WTC11 (cell line): Measurements from ENCODE around the gene PIM1. TPM values are rescaled to one million over a fixed set of nuclear protein-coding genes. Genes with fewer than 3 reads are reported as not detected.
A peak's percentile ranks its signal among the peaks of the same experiment; 100 is the strongest.

ENCODE experiments used
- ATAC-seq: fragments of 200-7000 bp; cut with Tn5 transposase; 2 replicates; pipeline ENCODE4 v1.10.0; 2021; ENCODE audit warnings: mild to moderate bottlenecking, moderate library complexity
- CTCF ChIA-PET: fragments of 300-600 bp; sonication (Branson Sonifier 250); formaldehyde crosslinking; loops from one replicate; lab custom pipeline; 2021; ENCODE audit warnings: antibody characterized with exemption; lab: Charles Lee
- POLR2A ChIA-PET: fragments of 350-600 bp; sonication (Branson Sonifier 250); formaldehyde crosslinking; loops from one replicate; lab custom pipeline; 2021; ENCODE audit warnings: antibody characterized with exemption; lab: Charles Lee
- DNase-seq: peaks from one replicate; pipeline ENCODE4 v3.0.0; 2021; ENCODE audit warnings: low spot score
- H3K27ac Mint-ChIP-seq: 2 replicates; pipeline ENCODE4 v1.8.0; 2021; ENCODE audit warnings: mixed read lengths
- H3K27me3 Mint-ChIP-seq: 2 replicates; pipeline ENCODE4 v1.8.0; 2021; ENCODE audit warnings: low read depth, mild to moderate bottlenecking, moderate library complexity, mixed read lengths
- H3K36me3 Mint-ChIP-seq: 2 replicates; pipeline ENCODE4 v1.8.0; 2021; ENCODE audit warnings: mixed read lengths
- H3K4me1 Mint-ChIP-seq: 2 replicates; pipeline ENCODE4 v1.8.0; 2022; ENCODE audit warnings: mixed read lengths
- H3K4me3 Mint-ChIP-seq: 2 replicates; pipeline ENCODE4 v1.8.0; 2021; ENCODE audit warnings: mild to moderate bottlenecking, moderate library complexity, mixed read lengths
- H3K9me3 Mint-ChIP-seq: 2 replicates; pipeline ENCODE4 v1.8.0; 2021; ENCODE audit warnings: mixed read lengths
- JUN ChIP-seq: sonication (generic); formaldehyde crosslinking; IDR thresholded peaks from 2 replicates; pipeline ENCODE4 v1.8.0; 2023; ENCODE audit warnings: mild to moderate bottlenecking, missing genetic modification reagents
- MXD4 ChIP-seq: fragments of 250-450 bp; sonication (Bioruptor Pico); IDR thresholded peaks from 2 replicates; pipeline ENCODE4 v1.8.0; 2021; ENCODE audit warnings: mild to moderate bottlenecking, moderate library complexity, borderline replicate concordance
- NR2C2 ChIP-seq: sonication (generic); formaldehyde crosslinking; IDR thresholded peaks from 2 replicates; pipeline ENCODE4 v1.8.0; 2022; ENCODE audit warnings: mild to moderate bottlenecking, missing genetic modification reagents
- RORB ChIP-seq: fragments of 250-450 bp; sonication (Bioruptor Pico); IDR thresholded peaks from 2 replicates; pipeline ENCODE4 v1.9.0; 2021; ENCODE audit warnings: mild to moderate bottlenecking
- ZNF138 ChIP-seq: sonication (generic); formaldehyde crosslinking; conservative IDR thresholded peaks from 2 replicates; pipeline ENCODE4 v1.8.1; 2022; ENCODE audit warnings: mild to moderate bottlenecking, moderate library complexity, missing genetic modification reagents
- ZNF396 ChIP-seq: fragments of 250-450 bp; sonication (Bioruptor Pico); IDR thresholded peaks from 2 replicates; pipeline ENCODE4 v1.8.0; 2021; ENCODE audit warnings: mild to moderate bottlenecking, moderate library complexity, borderline replicate concordance
- ZNF423 ChIP-seq: fragments of 250-450 bp; sonication (Bioruptor Pico); IDR thresholded peaks from 2 replicates; pipeline ENCODE4 v2.1.2; 2022; ENCODE audit warnings: mild to moderate bottlenecking, moderate library complexity
- total RNA-seq: library from RNA; stranded (reverse); gene quantifications from 3 replicates; pipeline ENCODE4 v1.2.3, GENCODE V29; 2021
- TF ChIP-seq, protein P1 (sequence below): sonication (generic); formaldehyde crosslinking; IDR thresholded peaks from 2 replicates; pipeline ENCODE4 v1.8.0; 2022; ENCODE audit warnings: mild to moderate bottlenecking, missing genetic modification reagents
- TF ChIP-seq, protein P2 (sequence below): sonication (generic); formaldehyde crosslinking; IDR thresholded peaks from 2 replicates; pipeline ENCODE4 v1.8.0; 2023; ENCODE audit warnings: missing genetic modification reagents, mild to moderate bottlenecking, borderline replicate concordance
- TF ChIP-seq, protein P3 (sequence below): sonication (generic); formaldehyde crosslinking; conservative IDR thresholded peaks from 2 replicates; pipeline ENCODE4 v1.8.1; 2023; ENCODE audit warnings: mild to moderate bottlenecking, low read depth, missing genetic modification reagents, moderate library complexity
- TF ChIP-seq, protein P4 (sequence below): fragments of 250-450 bp; sonication (Bioruptor Pico); IDR thresholded peaks from 2 replicates; pipeline ENCODE4 v1.9.0; 2021; ENCODE audit warnings: moderate library complexity, mild to moderate bottlenecking, inconsistent platforms, borderline replicate concordance
- TF ChIP-seq, protein P5 (sequence below): sonication (generic); formaldehyde crosslinking; IDR thresholded peaks from 2 replicates; pipeline ENCODE4 v1.8.0; 2023; ENCODE audit warnings: missing genetic modification reagents
- TF ChIP-seq, protein P6 (sequence below): sonication (generic); formaldehyde crosslinking; IDR thresholded peaks from 2 replicates; pipeline ENCODE4 v1.8.1; 2022; ENCODE audit warnings: missing genetic modification reagents, borderline replicate concordance
- TF ChIP-seq, protein P7 (sequence below): fragments of 250-450 bp; sonication (Bioruptor Pico); IDR thresholded peaks from 2 replicates; pipeline ENCODE4 v2.1.2; 2022; ENCODE audit warnings: mild to moderate bottlenecking, moderate library complexity
- TF ChIP-seq, protein P8 (sequence below): fragments of 200-600 bp; IDR thresholded peaks from 2 replicates; pipeline ENCODE4 v1.8.0; 2022; ENCODE audit warnings: antibody characterized with exemption

Gene PIM1
- total RNA-seq, 1 experiment from 2014 or later, result 64.7 TPM

DNA sequence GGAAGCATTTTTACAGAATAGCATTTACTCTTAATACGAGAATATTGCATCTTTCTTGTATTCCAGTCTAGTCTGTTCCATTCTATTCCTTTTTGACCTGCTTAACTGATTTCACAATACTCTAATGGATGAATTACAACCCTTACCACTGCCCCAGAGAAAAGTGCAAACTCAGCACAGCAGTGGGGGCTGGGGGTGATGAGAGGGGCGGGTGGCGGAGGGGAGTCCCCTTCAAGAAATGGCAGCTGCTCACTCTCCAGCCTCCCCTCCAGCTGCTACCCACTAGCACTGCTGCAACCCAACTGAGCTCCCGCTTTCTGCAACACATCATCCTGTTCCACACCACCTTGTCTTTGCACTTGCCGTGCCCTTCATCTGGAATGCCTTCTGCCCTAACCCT lies 30.1 kb downstream of the PIM1 start (continued):
- TF ChIP-seq, protein P1, sequence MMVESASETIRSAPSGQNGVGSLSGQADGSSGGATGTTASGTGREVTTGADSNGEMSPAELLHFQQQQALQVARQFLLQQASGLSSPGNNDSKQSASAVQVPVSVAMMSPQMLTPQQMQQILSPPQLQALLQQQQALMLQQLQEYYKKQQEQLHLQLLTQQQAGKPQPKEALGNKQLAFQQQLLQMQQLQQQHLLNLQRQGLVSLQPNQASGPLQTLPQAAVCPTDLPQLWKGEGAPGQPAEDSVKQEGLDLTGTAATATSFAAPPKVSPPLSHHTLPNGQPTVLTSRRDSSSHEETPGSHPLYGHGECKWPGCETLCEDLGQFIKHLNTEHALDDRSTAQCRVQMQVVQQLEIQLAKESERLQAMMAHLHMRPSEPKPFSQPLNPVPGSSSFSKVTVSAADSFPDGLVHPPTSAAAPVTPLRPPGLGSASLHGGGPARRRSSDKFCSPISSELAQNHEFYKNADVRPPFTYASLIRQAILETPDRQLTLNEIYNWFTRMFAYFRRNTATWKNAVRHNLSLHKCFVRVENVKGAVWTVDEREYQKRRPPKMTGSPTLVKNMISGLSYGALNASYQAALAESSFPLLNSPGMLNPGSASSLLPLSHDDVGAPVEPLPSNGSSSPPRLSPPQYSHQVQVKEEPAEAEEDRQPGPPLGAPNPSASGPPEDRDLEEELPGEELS (CRISPR knock-in tag), result no peak
- TF ChIP-seq ZNF396 (CRISPR knock-in tag) (no peak), RORB (no peak), JUN (CRISPR knock-in tag) (no peak)
- TF ChIP-seq, protein P2, sequence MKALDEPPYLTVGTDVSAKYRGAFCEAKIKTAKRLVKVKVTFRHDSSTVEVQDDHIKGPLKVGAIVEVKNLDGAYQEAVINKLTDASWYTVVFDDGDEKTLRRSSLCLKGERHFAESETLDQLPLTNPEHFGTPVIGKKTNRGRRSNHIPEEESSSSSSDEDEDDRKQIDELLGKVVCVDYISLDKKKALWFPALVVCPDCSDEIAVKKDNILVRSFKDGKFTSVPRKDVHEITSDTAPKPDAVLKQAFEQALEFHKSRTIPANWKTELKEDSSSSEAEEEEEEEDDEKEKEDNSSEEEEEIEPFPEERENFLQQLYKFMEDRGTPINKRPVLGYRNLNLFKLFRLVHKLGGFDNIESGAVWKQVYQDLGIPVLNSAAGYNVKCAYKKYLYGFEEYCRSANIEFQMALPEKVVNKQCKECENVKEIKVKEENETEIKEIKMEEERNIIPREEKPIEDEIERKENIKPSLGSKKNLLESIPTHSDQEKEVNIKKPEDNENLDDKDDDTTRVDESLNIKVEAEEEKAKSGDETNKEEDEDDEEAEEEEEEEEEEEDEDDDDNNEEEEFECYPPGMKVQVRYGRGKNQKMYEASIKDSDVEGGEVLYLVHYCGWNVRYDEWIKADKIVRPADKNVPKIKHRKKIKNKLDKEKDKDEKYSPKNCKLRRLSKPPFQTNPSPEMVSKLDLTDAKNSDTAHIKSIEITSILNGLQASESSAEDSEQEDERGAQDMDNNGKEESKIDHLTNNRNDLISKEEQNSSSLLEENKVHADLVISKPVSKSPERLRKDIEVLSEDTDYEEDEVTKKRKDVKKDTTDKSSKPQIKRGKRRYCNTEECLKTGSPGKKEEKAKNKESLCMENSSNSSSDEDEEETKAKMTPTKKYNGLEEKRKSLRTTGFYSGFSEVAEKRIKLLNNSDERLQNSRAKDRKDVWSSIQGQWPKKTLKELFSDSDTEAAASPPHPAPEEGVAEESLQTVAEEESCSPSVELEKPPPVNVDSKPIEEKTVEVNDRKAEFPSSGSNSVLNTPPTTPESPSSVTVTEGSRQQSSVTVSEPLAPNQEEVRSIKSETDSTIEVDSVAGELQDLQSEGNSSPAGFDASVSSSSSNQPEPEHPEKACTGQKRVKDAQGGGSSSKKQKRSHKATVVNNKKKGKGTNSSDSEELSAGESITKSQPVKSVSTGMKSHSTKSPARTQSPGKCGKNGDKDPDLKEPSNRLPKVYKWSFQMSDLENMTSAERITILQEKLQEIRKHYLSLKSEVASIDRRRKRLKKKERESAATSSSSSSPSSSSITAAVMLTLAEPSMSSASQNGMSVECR, result no peak
- TF ChIP-seq, protein P3, sequence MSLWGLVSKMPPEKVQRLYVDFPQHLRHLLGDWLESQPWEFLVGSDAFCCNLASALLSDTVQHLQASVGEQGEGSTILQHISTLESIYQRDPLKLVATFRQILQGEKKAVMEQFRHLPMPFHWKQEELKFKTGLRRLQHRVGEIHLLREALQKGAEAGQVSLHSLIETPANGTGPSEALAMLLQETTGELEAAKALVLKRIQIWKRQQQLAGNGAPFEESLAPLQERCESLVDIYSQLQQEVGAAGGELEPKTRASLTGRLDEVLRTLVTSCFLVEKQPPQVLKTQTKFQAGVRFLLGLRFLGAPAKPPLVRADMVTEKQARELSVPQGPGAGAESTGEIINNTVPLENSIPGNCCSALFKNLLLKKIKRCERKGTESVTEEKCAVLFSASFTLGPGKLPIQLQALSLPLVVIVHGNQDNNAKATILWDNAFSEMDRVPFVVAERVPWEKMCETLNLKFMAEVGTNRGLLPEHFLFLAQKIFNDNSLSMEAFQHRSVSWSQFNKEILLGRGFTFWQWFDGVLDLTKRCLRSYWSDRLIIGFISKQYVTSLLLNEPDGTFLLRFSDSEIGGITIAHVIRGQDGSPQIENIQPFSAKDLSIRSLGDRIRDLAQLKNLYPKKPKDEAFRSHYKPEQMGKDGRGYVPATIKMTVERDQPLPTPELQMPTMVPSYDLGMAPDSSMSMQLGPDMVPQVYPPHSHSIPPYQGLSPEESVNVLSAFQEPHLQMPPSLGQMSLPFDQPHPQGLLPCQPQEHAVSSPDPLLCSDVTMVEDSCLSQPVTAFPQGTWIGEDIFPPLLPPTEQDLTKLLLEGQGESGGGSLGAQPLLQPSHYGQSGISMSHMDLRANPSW, result no peak
- TF ChIP-seq, protein P4, sequence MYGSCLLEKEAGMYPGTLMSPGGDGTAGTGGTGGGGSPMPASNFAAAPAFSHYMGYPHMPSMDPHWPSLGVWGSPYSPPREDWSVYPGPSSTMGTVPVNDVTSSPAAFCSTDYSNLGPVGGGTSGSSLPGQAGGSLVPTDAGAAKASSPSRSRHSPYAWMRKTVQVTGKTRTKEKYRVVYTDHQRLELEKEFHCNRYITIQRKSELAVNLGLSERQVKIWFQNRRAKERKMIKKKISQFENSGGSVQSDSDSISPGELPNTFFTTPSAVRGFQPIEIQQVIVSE (CRISPR knock-in tag), result no peak
- TF ChIP-seq, protein P5, sequence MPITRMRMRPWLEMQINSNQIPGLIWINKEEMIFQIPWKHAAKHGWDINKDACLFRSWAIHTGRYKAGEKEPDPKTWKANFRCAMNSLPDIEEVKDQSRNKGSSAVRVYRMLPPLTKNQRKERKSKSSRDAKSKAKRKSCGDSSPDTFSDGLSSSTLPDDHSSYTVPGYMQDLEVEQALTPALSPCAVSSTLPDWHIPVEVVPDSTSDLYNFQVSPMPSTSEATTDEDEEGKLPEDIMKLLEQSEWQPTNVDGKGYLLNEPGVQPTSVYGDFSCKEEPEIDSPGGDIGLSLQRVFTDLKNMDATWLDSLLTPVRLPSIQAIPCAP (CRISPR knock-in tag), result no peak

DNA sequence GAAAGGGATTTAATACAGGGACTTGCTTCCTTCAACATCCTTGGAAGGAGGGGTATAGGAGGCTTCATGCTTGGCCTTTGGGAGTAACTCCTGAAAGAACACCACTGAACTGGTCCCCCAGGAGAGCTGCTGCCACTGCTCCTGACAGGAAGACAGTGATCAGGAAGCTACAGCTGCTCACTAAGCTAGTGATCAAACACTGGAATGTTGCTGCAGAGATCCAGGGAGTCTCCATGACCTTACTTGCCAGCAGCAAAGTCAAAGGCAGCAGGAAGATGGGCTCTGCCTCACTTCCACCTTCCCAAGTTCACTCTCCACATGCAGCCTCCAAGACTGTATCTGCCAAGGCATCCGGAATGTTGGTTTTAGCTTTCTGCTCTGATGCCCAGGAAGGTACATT lies 31.8 kb downstream of the PIM1 start:
- no peaks in the 10 kb centered on the region for H3K36me3 Mint-ChIP-seq
- ChIA-PET POLR2A (interaction anchor here (1.0 kb wide), 1 partner anchor 31 kb away, joined by 3 read pairs; no protein-coding TSS in a partner anchor), CTCF (interaction anchor here (0.7 to 20.2 kb wide), 4 partner anchors 8 to 224 kb away, joined by 3 to 537 read pairs (median 5); no protein-coding TSS in a partner anchor)
- H3K27ac Mint-ChIP-seq, result no peak overlapping the region
- no peaks in the 10 kb centered on the region for H3K9me3 Mint-ChIP-seq
- ATAC-seq (peak; percentile 22; the same call in 1 of the 2 replicates), DNase-seq (no peak)
- H3K4me3 Mint-ChIP-seq, result no peak overlapping the region
- H3K27me3 Mint-ChIP-seq, result no peaks in the 10 kb centered on the region; the same call in 1 of the 2 replicates
- H3K4me1 Mint-ChIP-seq, result no peaks in the 10 kb centered on the region
- TF ChIP-seq ZNF138 (no peak), MXD4 (CRISPR knock-in tag) (no peak), NR2C2 (CRISPR knock-in tag) (no peak), ZNF423 (CRISPR knock-in tag) (no peak)
- TF ChIP-seq, protein P6, sequence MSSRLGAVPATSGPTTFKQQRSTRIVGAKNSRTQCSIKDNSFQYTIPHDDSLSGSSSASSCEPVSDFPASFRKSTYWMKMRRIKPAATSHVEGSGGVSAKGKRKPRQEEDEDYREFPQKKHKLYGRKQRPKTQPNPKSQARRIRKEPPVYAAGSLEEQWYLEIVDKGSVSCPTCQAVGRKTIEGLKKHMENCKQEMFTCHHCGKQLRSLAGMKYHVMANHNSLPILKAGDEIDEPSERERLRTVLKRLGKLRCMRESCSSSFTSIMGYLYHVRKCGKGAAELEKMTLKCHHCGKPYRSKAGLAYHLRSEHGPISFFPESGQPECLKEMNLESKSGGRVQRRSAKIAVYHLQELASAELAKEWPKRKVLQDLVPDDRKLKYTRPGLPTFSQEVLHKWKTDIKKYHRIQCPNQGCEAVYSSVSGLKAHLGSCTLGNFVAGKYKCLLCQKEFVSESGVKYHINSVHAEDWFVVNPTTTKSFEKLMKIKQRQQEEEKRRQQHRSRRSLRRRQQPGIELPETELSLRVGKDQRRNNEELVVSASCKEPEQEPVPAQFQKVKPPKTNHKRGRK (CRISPR knock-in tag), result no peak
- TF ChIP-seq, protein P1 (CRISPR knock-in tag), result no peak
- TF ChIP-seq, protein P7, sequence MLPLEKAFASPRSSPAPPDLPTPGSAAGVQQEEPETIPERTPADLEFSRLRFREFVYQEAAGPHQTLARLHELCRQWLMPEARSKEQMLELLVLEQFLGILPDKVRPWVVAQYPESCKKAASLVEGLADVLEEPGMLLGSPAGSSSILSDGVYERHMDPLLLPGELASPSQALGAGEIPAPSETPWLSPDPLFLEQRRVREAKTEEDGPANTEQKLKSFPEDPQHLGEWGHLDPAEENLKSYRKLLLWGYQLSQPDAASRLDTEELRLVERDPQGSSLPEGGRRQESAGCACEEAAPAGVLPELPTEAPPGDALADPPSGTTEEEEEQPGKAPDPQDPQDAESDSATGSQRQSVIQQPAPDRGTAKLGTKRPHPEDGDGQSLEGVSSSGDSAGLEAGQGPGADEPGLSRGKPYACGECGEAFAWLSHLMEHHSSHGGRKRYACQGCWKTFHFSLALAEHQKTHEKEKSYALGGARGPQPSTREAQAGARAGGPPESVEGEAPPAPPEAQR (CRISPR knock-in tag), result no peak
- TF ChIP-seq, protein P8, sequence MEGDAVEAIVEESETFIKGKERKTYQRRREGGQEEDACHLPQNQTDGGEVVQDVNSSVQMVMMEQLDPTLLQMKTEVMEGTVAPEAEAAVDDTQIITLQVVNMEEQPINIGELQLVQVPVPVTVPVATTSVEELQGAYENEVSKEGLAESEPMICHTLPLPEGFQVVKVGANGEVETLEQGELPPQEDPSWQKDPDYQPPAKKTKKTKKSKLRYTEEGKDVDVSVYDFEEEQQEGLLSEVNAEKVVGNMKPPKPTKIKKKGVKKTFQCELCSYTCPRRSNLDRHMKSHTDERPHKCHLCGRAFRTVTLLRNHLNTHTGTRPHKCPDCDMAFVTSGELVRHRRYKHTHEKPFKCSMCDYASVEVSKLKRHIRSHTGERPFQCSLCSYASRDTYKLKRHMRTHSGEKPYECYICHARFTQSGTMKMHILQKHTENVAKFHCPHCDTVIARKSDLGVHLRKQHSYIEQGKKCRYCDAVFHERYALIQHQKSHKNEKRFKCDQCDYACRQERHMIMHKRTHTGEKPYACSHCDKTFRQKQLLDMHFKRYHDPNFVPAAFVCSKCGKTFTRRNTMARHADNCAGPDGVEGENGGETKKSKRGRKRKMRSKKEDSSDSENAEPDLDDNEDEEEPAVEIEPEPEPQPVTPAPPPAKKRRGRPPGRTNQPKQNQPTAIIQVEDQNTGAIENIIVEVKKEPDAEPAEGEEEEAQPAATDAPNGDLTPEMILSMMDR, result no peak
